ENCODE data around the gene CNGA1. TPM values are rescaled to one million over a fixed set of nuclear protein-coding genes. Genes with fewer than 3 reads are reported as not detected.
"Not testable (repeated sequence)": the region's sequence is repeated elsewhere in the genome, so short reads cannot be mapped to it uniquely, and the experiment has no call there.

Gene CNGA1
- total RNA-seq, 1 experiment from 2014 or later = not detected

DNA sequence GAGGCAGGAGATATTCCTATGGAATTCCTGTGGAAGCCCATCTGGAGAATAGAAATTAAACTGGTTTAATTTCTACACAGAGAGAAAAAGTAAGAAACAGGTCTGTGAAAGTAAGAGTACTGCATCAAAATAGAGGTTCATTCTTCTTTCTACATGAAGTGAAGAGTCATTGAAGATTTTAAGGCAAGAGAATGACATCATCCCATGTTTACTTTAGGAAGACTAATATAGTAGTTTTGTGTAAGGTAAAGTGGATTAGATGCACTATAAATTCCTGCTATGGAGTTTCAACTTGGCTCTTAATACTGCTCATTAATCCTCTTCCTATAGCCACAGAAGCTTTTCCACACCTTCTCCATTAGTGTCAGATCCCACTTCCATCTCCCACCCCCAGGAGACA, 47.6 kb downstream of the CNGA1 start:
- Histone ChIP-seq H3K4me3 (no peak overlapping the region), H3K36me3 (no peaks in the 10 kb centered on the region), H3K27ac (no peak overlapping the region), H3K4me1 (no peaks in the 10 kb centered on the region), H3K9me3 (replicated peaks) (no peaks in the 10 kb centered on the region; the same call in 1 of the 2 replicates), H3K27me3 (no peaks in the 10 kb centered on the region)
- no peak for DNase-seq

DNA sequence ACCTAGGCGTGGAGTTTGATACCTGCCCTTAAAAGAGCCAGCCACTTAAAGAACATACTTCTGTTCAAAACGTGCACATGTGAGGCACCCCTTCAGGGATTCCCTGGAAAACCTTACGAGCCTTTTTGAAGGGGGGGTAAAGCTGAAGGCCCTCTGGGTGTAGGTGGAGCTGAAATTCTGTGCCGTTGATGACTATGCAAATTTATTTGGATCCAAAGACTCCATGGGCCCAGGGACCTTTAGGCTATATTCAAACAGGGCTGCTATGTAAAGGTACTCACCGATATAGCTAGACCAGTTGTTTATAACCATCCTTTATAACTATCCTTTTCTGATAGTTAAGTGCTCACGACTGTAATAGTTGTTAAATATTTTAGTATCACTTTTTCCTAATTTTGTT, 61.8 kb downstream of the CNGA1 start:
- Histone ChIP-seq H3K4me3 (no peak overlapping the region), H3K4me1 (no peaks in the 10 kb centered on the region), H3K27me3 (no peaks in the 10 kb centered on the region), H3K9me3 (replicated peaks) (no peaks in the 10 kb centered on the region), H3K27ac (no peak overlapping the region), H3K36me3 (no peaks in the 10 kb centered on the region)
- DNase-seq = no peak

DNA sequence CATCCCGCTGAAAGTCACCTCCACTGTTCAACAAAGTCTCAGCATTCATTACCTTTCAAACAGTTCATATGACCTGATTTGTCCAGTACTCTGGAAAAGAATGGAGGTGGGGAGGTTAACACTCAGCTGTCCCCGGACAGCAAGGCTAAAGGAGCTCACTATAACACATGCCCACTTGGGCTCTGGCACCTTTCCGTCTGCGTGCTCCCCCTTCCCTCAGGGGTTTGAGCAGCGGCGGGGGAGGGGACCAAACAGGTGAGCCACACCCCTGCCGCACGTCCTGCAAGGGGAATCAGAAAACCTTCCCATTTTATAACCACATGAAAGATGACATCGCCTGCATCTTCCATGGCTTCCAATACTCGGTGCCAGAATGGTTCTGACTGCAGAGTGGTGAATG, 62.2 kb downstream of the CNGA1 start:
- H3K4me1 ChIP-seq = no peaks in the 10 kb centered on the region
- H3K36me3 ChIP-seq = no peaks in the 10 kb centered on the region
- no peak overlapping the region for H3K27ac ChIP-seq
- no peaks in the 10 kb centered on the region for H3K27me3 ChIP-seq
- H3K4me3 ChIP-seq = no peak overlapping the region
- no peaks in the 10 kb centered on the region for H3K9me3 ChIP-seq (replicated peaks)
- no peak for DNase-seq

DNA sequence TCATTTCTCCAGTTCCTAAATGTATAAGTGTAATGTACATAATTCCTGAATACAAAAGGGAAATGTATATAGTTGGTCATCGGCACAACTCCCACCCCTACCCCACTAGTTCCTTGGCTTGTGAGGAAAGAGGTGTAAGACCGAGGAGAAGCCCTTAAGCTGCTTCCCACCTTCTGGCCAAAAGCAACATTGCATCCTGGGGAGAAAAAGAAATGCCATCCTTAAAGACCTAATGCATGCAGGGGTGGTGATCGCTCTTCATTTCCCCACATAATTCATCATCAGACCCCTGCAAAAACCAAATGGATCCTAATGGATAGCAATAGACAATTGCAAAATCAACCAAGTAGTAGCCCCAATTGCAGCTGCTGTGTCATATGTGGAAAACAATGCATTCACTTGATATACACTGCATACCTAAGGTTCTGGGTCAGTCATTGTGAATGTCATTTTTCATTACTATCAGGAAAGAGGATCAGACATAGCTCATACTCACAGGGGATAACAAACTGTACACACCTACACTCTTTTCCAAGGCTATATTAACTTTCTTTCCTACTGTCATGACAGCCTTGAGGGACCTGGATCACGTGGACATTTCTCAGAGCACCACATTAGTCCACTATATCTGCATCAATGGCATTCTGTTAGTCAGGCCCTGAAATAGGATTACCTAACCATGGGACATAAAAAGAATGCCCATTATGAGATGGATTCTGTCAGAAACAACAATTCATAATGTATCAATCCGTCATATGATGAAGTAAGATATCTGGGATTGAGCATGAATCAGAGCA, 70.4 kb downstream of the CNGA1 start:
- H3K27me3 ChIP-seq = no peaks in the 10 kb centered on the region
- H3K36me3 ChIP-seq = no peaks in the 10 kb centered on the region
- H3K4me3 ChIP-seq = no peak overlapping the region
- H3K9me3 ChIP-seq (replicated peaks) = no peaks in the 10 kb centered on the region
- no peak for DNase-seq
- H3K27ac ChIP-seq = no peak overlapping the region
- no peaks in the 10 kb centered on the region for H3K4me1 ChIP-seq

DNA sequence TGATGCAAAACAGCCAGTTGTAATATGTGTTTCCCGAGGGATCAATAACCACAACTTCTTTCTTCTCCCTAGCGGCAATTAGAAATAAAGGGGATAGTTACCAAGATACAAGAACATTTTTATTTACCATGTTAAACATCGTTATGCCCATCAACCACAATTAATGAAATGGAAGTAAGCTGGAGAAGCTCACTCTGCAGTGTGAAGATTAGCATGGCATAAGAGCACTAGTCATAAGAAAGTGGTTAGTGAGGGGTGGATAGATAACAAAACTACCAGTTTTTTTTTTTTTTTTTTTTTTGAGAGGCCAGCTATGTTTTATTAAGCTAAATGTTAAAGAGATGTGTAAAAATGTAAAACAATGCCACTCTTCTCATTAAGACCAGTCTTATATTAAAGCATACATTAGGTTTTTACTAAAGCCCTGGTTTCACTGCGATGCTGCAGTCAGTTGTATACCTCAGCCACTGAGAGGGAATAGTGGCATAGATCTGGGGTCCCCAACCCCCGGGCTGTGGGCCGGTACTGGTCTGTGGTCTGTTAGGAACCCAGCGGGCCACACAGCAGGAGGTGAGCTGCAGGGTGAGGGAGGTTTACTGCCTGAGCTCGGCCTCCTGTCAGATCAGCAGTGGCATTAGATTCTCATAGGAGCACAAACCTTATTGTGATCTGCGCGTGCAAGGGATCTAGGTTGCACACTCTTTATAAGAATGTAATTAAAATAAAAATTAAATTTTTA, 74.2 kb downstream of the CNGA1 start:
- H3K27ac ChIP-seq = no peak overlapping the region
- H3K4me1 ChIP-seq = no peaks in the 10 kb centered on the region
- H3K4me3 ChIP-seq = no peak overlapping the region
- no peak for DNase-seq
- no peaks in the 10 kb centered on the region for H3K9me3 ChIP-seq (replicated peaks)
- no peaks in the 10 kb centered on the region for H3K36me3 ChIP-seq
- H3K27me3 ChIP-seq = no peaks in the 10 kb centered on the region

DNA sequence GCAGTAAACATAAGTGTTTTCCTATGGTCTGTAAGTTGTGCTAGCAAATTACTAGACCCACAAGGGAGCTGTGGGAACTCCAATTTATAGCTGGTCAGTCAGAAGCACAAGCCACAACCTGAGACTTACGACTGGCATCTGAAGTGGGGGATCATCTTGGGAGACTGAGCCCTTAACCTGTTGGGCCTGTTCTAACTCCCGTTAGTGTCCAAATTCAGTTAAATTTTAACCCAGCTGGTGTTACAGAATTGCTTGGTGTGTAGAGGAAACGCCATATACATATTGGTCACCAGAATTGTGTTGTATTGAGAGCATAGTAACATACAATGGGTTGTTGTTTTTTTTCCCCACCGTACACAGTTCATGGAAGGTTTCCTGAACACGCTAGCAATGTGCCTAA, 77.0 kb downstream of the CNGA1 start:
- Histone ChIP-seq H3K4me1 (no peaks in the 10 kb centered on the region), H3K9me3 (replicated peaks) (no peaks in the 10 kb centered on the region), H3K4me3 (no peak overlapping the region), H3K27me3 (no peaks in the 10 kb centered on the region), H3K27ac (no peak overlapping the region), H3K36me3 (no peaks in the 10 kb centered on the region)
- no peak for DNase-seq

DNA sequence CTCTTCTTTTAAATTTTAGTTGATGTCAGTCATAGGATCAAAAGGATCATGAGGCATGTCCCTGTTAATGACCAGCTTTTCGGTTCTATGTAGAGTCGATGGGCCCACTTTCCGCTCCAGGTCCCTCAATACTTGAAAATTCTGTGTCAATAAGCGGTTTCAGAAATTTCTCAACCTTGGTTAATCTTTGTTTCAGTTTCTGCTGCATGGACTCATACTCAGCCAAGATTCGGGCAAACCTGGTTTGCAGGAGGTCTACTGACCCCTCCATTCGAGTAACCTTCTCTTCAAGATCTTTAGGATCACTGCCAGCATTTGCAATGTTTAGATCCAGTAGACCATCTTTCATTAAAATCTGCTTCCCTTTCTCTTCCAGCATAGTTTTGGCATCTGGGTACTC, 80.1 kb downstream of the CNGA1 start:
- DNase-seq = no peak
- Histone ChIP-seq H3K36me3 (no peaks in the 10 kb centered on the region), H3K4me3 (no peak overlapping the region), H3K27me3 (no peaks in the 10 kb centered on the region; the same call in 1 of the 2 replicates), H3K4me1 (no peaks in the 10 kb centered on the region), H3K27ac (no peak overlapping the region), H3K9me3 (replicated peaks) (no peaks in the 10 kb centered on the region)

DNA sequence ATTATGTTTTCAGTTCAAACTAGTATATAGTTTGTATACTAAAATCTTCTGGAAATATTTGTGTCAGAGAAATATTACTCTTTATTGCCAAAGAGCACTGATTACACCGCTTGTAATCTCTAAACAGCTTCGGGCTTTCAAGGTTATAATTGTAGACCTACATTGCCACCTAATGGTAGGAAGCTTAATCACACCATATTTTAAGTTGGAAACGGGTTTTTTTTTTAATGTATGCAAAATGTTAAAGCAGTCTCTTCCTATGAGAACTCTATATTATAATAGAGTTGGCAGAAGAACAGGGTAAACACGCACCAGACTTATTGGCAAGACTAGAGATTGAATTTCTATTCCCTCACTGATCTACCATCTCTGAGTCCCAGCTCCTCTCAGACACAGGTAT, 82.6 kb downstream of the CNGA1 start:
- no peaks in the 10 kb centered on the region for H3K4me1 ChIP-seq
- no peaks in the 10 kb centered on the region for H3K36me3 ChIP-seq
- H3K9me3 ChIP-seq (replicated peaks) = no peaks in the 10 kb centered on the region
- no peak overlapping the region for H3K27ac ChIP-seq
- no peak overlapping the region for H3K4me3 ChIP-seq
- peak in 1 of 2 experiments; percentile 59 for DNase-seq
- H3K27me3 ChIP-seq = no peaks in the 10 kb centered on the region; the same call in 1 of the 2 replicates

DNA sequence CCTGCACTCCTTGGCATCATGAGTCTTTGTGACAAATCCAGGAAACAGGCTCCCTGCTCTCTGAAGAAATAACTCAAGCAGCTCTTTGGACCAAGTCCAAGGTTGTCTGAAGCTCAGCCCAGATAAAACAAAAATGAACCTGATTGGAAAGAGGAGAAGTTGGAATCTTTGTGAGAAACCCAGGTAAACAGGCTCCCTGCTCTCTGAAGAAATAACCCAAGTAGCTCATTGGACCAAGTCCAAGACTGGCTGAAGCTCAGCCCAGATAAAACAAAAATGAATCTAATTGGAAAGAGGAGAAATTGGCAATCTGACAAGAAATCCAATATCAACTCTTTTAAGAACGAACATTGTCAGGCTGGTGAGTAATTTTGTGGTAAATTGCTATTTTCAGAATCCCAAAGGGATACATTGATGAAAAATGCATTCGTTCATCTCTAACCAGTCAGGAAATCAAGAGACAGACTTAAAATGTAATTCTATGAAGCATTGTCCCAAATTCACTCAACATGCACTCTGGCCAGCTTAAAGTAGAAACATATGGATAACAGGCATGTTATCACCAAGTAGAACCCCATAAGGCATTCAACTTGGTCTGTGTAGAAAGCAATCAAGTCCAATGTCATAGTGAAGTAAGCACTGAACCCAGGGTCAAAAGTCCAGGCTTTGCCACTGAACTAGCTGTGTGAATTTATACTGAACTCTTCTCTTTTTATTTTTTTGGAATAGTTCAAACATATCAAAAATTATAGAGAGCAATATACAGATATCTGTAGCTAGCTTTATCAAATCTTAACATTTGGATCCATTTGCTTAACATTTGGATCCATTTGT, 85.3 kb downstream of the CNGA1 start:
- no peaks in the 10 kb centered on the region; the same call in 1 of the 2 replicates for H3K27me3 ChIP-seq
- no peaks in the 10 kb centered on the region for H3K4me1 ChIP-seq
- H3K36me3 ChIP-seq = no peaks in the 10 kb centered on the region
- no peak overlapping the region for H3K27ac ChIP-seq
- H3K9me3 ChIP-seq (replicated peaks) = no peaks in the 10 kb centered on the region
- DNase-seq = no peak
- H3K4me3 ChIP-seq = no peak overlapping the region

DNA sequence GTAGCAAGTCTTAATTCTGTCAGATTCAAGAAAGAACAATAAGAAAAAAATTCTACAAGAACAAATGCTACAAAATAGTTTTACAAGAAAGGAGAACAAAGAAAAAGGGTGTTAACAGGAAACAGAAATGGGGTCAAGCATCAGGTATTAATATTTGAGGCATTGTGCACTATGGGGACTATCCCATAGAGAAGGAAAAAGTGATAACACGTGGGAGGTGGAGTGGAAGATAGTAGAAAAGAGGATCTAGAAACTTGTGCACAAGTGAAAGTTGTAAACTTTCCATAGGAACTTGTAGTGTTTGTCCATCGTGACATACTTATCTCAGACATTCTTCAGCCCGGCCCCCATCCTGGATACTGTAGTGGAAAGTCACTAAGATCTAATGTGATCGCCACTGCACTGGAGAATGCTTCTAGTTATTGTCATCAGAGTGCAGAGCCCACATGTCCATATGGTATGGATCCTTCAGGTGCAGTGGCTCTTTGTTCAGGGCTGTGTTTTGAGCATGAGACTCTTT, 86.7 kb downstream of the CNGA1 start:
- no peak overlapping the region for H3K27ac ChIP-seq
- H3K4me1 ChIP-seq = no peaks in the 10 kb centered on the region
- no peak for DNase-seq
- no peaks in the 10 kb centered on the region; the same call in 1 of the 2 replicates for H3K27me3 ChIP-seq
- H3K36me3 ChIP-seq = no peaks in the 10 kb centered on the region
- H3K9me3 ChIP-seq (replicated peaks) = no peaks in the 10 kb centered on the region
- no peak overlapping the region for H3K4me3 ChIP-seq

DNA sequence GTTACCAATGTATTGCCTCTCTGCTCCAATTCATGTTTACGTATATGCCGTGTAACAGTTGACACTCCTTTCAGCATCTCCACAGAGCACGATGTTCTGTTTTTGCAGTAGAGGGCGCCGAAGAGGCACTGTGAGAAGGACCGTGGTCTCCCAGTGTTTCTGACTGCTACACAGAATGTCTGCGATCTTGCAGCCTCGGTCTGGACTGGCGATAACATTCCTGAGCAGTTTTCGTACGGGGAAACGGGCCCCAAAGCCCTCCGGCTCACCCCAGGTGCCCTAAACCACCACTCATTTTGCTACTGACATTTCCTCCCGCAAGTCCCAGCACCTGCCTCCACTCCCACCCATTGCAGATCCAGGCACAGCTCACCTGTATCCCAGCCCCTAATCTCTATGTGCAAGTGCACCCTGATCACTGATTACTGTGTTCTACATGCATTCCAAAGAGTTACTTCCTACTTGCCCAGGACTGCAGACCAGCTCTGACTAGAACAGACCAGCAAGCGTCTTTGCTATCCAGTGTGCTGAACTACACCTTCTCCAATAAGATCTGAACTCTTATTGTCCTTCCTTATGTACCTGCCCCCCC, 89.7 kb downstream of the CNGA1 start:
- no peaks in the 10 kb centered on the region for H3K36me3 ChIP-seq
- no peaks in the 10 kb centered on the region for H3K4me1 ChIP-seq
- H3K4me3 ChIP-seq = no peak overlapping the region
- H3K27ac ChIP-seq = no peak overlapping the region
- no peaks in the 10 kb centered on the region for H3K27me3 ChIP-seq
- H3K9me3 ChIP-seq (replicated peaks) = no peaks in the 10 kb centered on the region
- DNase-seq = peak; percentile 46 to 68

DNA sequence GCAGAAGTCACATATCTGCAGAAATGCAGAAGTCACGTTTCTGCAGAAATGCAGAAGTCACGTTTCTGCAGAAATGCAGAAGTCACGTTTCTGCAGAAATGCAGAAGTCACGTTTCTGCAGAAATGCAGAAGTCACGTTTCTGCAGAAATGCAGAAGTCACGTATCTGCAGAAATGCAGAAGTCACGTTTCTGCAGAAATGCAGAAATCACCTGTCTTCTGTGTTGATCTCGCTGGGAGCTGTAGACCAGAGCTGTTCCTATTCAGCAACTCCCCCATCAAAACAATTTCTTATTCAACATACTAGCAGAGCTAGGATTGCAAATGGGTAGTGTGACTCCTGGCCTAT, 93.2 kb downstream of the CNGA1 start:
- H3K9me3 ChIP-seq (replicated peaks); H3K4me3 ChIP-seq; DNase-seq; H3K36me3 ChIP-seq; H3K27me3 ChIP-seq; H3K4me1 ChIP-seq; H3K27ac ChIP-seq: not testable (repeated sequence)

DNA sequence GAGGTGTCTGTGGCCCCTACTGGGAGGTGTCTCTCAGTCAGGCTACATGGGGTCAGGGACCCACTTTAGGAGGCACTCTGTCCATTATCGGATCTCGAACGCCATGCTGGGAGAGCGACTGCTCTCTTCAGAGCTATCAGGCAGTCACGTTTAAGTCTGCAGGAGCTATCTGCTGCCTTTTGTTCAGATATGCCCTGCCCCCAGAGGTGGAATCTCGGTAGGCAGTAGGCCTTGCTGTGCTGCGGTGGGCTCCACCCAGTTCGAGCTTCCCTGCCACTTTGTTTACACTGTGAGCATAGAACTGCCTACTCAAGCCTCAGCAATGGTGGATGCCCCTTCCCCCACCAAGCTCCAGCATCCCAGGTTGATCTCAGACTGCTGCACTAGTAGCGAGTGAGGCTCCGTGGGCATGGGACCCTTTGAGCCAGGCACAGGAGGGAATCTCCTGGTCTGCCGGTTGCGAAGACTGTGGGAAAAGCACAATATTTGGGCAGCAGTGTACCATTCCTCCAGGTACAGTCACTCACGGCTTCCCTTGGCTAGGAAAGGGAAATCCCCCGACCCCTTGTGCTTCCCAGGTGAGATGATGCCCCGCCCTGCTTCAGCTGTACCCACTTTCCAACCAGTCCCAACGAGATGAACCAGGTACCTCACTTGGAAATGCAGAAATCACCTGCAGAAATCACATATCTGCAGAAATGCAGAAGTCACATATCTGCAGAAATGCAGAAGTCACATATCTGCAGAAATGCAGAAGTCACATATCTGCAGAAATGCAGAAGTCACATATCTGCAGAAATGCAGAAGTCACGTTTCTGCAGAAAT, 93.8 kb downstream of the CNGA1 start:
- H3K9me3 ChIP-seq (replicated peaks); H3K4me3 ChIP-seq: not testable (repeated sequence)

DNA sequence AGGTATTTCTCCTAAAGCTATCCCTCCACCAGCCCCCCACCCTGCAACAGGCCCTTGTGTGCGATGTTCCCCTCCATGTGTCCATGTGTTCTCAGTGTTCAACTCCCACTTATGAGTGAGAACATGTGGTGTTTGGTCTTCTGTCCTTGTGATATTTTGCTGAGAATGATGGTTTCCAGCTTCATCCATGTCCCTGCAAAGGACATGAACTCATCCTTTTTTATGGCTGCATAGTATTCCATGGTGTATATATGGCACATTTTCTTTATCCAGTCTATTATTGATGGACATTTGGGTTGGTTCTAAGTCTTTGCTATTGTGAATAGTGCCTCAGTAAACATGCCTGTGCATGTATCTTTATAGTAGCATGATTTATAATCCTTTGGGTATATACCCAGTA, 99.3 kb downstream of the CNGA1 start:
- H3K9me3 ChIP-seq (replicated peaks); H3K27me3 ChIP-seq; H3K36me3 ChIP-seq; H3K4me3 ChIP-seq; H3K4me1 ChIP-seq; H3K27ac ChIP-seq; DNase-seq: not testable (repeated sequence)

More for the DNA sequence above, 93.8 kb downstream of the CNGA1 start:
- H3K36me3 ChIP-seq, H3K27me3 ChIP-seq, DNase-seq, H3K4me1 ChIP-seq, H3K27ac ChIP-seq: not testable (repeated sequence)
